Upper lobe of left lung (tissue), 4 donors: ENCODE data around the gene NOL6.

Experiments used
- CTCF ChIP-seq, 6 experiments: fragments of 450-650 bp in 4 of 6; fragments of 200-600 bp in 2 of 6; sonication (generic) in 2 of 6; IDR thresholded peaks; one replicate each; pipeline ENCODE4 v1.5.1; 2016 to 2019; ENCODE audit warnings: antibody characterized with exemption in 6 of 6
- EP300 ChIP-seq, 4 donors: sonication (generic); formaldehyde crosslinking; IDR thresholded peaks; one replicate each; pipeline ENCODE4 v1.5.1; 2017; ENCODE audit warnings: antibody characterized with exemption in 4 of 4, control low read depth in 2 of 4
- POLR2AphosphoS5 ChIP-seq, 2 donors: sonication (generic); formaldehyde crosslinking; IDR thresholded peaks; one replicate each; pipeline ENCODE4 v1.5.1; 2017; ENCODE audit warnings: antibody characterized with exemption in 2 of 2

GRCh38 chr9:33464045-33464636 is 9.6 kb downstream of the NOL6 start:
- no peak for TF ChIP-seq EP300 (IDR thresholded peaks at IDR 0.05)
- no peak for TF ChIP-seq CTCF (IDR thresholded peaks at IDR 0.05)
- no peak for TF ChIP-seq POLR2AphosphoS5 (IDR thresholded peaks at IDR 0.05)
